Measurements from ENCODE around the gene SOHLH1. TPM values are rescaled to one million over a fixed set of nuclear protein-coding genes. Genes with fewer than 3 reads are reported as not detected.
"Not testable (repeated sequence)": the region's sequence is repeated elsewhere in the genome, so short reads cannot be mapped to it uniquely, and the experiment has no call there.

The SOHLH1 gene
- total RNA-seq, 4 donors from 2014 or later, result not detected

- Histone ChIP-seq H3K9me3 (peaks cover 0 to 7% (median 0%) of the 10 kb centered on the region in 4 donors), H3K27ac (no peak overlapping the region), H3K4me3 (no peak overlapping the region), H3K4me1 (no peaks in the 10 kb centered on the region), H3K27me3 (no peaks in the 10 kb centered on the region), H3K36me3 (no peaks in the 10 kb centered on the region)
- 70 to 71% methylated on average over 10 of the region's 10 CpGs for whole genome bisulfite sequencing, 2 donors
- DNase-seq (ENCODE audit: low spot score in 2 of 2), result no peak
- no peak for TF ChIP-seq EP300 (IDR thresholded peaks at IDR 0.05)
- TF ChIP-seq POLR2A (IDR thresholded peaks at IDR 0.05), result no peak
- no peak for TF ChIP-seq CTCF (IDR thresholded peaks at IDR 0.05)
Measured at GRCh38 chr9:135674977-135675376, 24.3 kb downstream of the SOHLH1 start.

GRCh38 chr9:135673941-135674340 lies 25.3 kb downstream of the SOHLH1 start:
- no peaks in the 10 kb centered on the region for H3K36me3 ChIP-seq
- no peak overlapping the region for H3K27ac ChIP-seq
- no peak for TF ChIP-seq CTCF (IDR thresholded peaks at IDR 0.05)
- no peak for TF ChIP-seq POLR2A (IDR thresholded peaks at IDR 0.05)
- no peak for TF ChIP-seq EP300 (IDR thresholded peaks at IDR 0.05)
- DNase-seq (ENCODE audit: low spot score in 2 of 2), result no peak
- 79 to 84% methylated on average over 8 of the region's 8 CpGs for WGBS, 2 donors
- no peak overlapping the region for H3K4me3 ChIP-seq
- H3K9me3 ChIP-seq, result peaks cover 0 to 10% (median 0%) of the 10 kb centered on the region in 4 donors
- no peaks in the 10 kb centered on the region for H3K27me3 ChIP-seq
- H3K4me1 ChIP-seq, result no peaks in the 10 kb centered on the region

GRCh38 chr9:135672786-135673185 lies 26.5 kb downstream of the SOHLH1 start:
- not testable (repeated sequence) for DNase-seq (ENCODE audit: low spot score in 2 of 2); H3K27me3 ChIP-seq; H3K36me3 ChIP-seq; H3K4me3 ChIP-seq; H3K4me1 ChIP-seq; H3K27ac ChIP-seq
- H3K9me3 ChIP-seq, result peaks cover 0 to 17% (median 0%) of the 10 kb centered on the region in 4 donors
- 84 to 86% methylated on average over 7 of the region's 7 CpGs for WGBS, 2 donors

- DNase-seq (ENCODE audit: low spot score in 2 of 2), result no peak
- Histone ChIP-seq H3K4me1 (no peaks in the 10 kb centered on the region), H3K27ac (no peak overlapping the region), H3K9me3 (peaks cover 0 to 17% (median 0%) of the 10 kb centered on the region in 4 donors), H3K36me3 (no peaks in the 10 kb centered on the region), H3K4me3 (no peak overlapping the region), H3K27me3 (no peaks in the 10 kb centered on the region)
- TF ChIP-seq CTCF (IDR thresholded peaks at IDR 0.05) (no peak), POLR2A (IDR thresholded peaks at IDR 0.05) (no peak), EP300 (IDR thresholded peaks at IDR 0.05) (no peak)
- WGBS, 2 donors, result 54 to 58% methylated on average over 11 to 17 of the region's 17 CpGs
Measured at GRCh38 chr9:135671591-135672041, 27.7 kb downstream of the SOHLH1 start.

GRCh38 chr9:135670721-135671590 lies 28.3 kb downstream of the SOHLH1 start:
- peaks cover 0 to 17% (median 0%) of the 10 kb centered on the region in 4 donors for H3K9me3 ChIP-seq
- H3K27ac ChIP-seq, result no peak overlapping the region
- H3K4me1 ChIP-seq, result no peaks in the 10 kb centered on the region
- no peak for DNase-seq (ENCODE audit: low spot score in 2 of 2)
- TF ChIP-seq CTCF (IDR thresholded peaks at IDR 0.05), result no peak
- no peak for TF ChIP-seq POLR2A (IDR thresholded peaks at IDR 0.05)
- no peak for TF ChIP-seq EP300 (IDR thresholded peaks at IDR 0.05)
- H3K36me3 ChIP-seq, result no peaks in the 10 kb centered on the region
- H3K4me3 ChIP-seq, result no peak overlapping the region
- H3K27me3 ChIP-seq, result no peaks in the 10 kb centered on the region
- WGBS, 2 donors, result 81 to 85% methylated on average over 21 to 41 of the region's 41 CpGs

Data from tibial nerve (tissue), 4 donors.